IgD-negative memory B cell (primary cell): ENCODE measurements around the gene IL20RB. TPM values are rescaled to one million over a fixed set of nuclear protein-coding genes. Genes with fewer than 3 reads are reported as not detected.

Source experiments
- polyA plus RNA-seq: library from polyadenylated mRNA; unstranded; fragments of 300-500 nt; fragmentation: Illumina TruSeq; gene quantifications from one replicate; pipeline ENCODE4 v1.2.3, GENCODE V29; 2021

Gene IL20RB
- polyA plus RNA-seq, 1 donor from 2014 or later = not detected

Other genes starting within 250 kb of the IL20RB start
- 20.8 TPM for gene STAG1, start 205.6 kb upstream of the IL20RB start, polyA plus RNA-seq
- 0.31 TPM for gene SLC35G2, start 138.9 kb upstream of the IL20RB start, polyA plus RNA-seq
- gene NCK1, start 95.8 kb upstream of the IL20RB start, polyA plus RNA-seq = 31.9 TPM